Panc1 (cell line): ENCODE data around the gene NT5C.

ENCODE experiments used
- POLR2AphosphoS5 ChIP-seq: IDR thresholded peaks from 2 replicates; pipeline ENCODE4 v1.6.1; 2012; ENCODE audit warnings: mild to moderate bottlenecking, low read depth, low read length, moderate library complexity
- REST ChIP-seq, 2 experiments: IDR thresholded peaks; 2 replicates each; pipeline ENCODE4 v1.6.1; 2011 to 2012; ENCODE audit warnings: low read depth in 2 of 2, control low read depth in 1 of 2, low read length in 1 of 2, mild to moderate bottlenecking in 1 of 2, moderate library complexity in 1 of 2; ENCODE audit not compliant: insufficient read depth in 1 of 2
- SIN3A ChIP-seq: IDR thresholded peaks from 2 replicates; pipeline ENCODE4 v1.6.1; 2012; ENCODE audit warnings: low read depth, mild to moderate bottlenecking, low read length, moderate library complexity, borderline replicate concordance; ENCODE audit not compliant: insufficient read depth
- TF ChIP-seq, protein P1 (sequence below): fragments of 450-650 bp; IDR thresholded peaks from 2 replicates; pipeline ENCODE4 v1.5.1; 2017; ENCODE audit warnings: mild to moderate bottlenecking

GRCh38 chr17:75125984-75126383 is 5.6 kb downstream of the NT5C start:
- TF ChIP-seq, protein P1, sequence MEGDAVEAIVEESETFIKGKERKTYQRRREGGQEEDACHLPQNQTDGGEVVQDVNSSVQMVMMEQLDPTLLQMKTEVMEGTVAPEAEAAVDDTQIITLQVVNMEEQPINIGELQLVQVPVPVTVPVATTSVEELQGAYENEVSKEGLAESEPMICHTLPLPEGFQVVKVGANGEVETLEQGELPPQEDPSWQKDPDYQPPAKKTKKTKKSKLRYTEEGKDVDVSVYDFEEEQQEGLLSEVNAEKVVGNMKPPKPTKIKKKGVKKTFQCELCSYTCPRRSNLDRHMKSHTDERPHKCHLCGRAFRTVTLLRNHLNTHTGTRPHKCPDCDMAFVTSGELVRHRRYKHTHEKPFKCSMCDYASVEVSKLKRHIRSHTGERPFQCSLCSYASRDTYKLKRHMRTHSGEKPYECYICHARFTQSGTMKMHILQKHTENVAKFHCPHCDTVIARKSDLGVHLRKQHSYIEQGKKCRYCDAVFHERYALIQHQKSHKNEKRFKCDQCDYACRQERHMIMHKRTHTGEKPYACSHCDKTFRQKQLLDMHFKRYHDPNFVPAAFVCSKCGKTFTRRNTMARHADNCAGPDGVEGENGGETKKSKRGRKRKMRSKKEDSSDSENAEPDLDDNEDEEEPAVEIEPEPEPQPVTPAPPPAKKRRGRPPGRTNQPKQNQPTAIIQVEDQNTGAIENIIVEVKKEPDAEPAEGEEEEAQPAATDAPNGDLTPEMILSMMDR: no peak
- 0 out of 2 replicates have a peak, but pooled peaks have one; percentile 19 for TF ChIP-seq POLR2AphosphoS5
- TF ChIP-seq REST (IDR thresholded peaks at IDR 0.05; ENCODE audit: insufficient read depth in 1 of 2, low read depth in 2 of 2, low read length in 1 of 2): no peak
- TF ChIP-seq SIN3A: no peak
